ENCODE measurements around the gene NFX1. TPM values are rescaled to one million over a fixed set of nuclear protein-coding genes. Genes with fewer than 3 reads are reported as not detected.

The NFX1 gene
- total and polyA plus RNA-seq, 10 of the 15 experiments (the other 5 are each of a cell fraction or from before 2014, with no cell fraction given): 11.9 to 45.1 (median 36.1) TPM

- TF ChIP-seq ELK1 (IDR thresholded peaks at IDR 0.05; ENCODE audit: low read depth, low read length): no peak
- TF ChIP-seq IKZF1 (conservative IDR thresholded peaks at IDR 0.05): no peak
- no peak for TF ChIP-seq E2F4 (IDR thresholded peaks at IDR 0.05; ENCODE audit: low read depth, low read length)
- TF ChIP-seq BCL11A (IDR thresholded peaks at IDR 0.05; ENCODE audit: low read depth, low read length): no peak
Observed at GRCh38 chr9:33350310-33350709, 60.0 kb downstream of the NFX1 start (continued).

- SMC1A ChIA-PET (ENCODE audit: uncharacterized antibody, unreplicated experiment): interaction anchor here (1.0 kb wide), 1 partner anchor 79 kb away, joined by 3 read pairs; no protein-coding TSS in a partner anchor
- FAIRE-seq (no peak), DNase-seq (ENCODE audit: low read depth, low spot score) (no peak), ATAC-seq (no peak)
- TF ChIP-seq POLR2A (IDR thresholded peaks at IDR 0.05; ENCODE audit: low read depth, low read length) (peak; percentile 53), ZNF207 (IDR thresholded peaks at IDR 0.05; ENCODE audit: borderline replicate concordance) (no peak)
- CTCF ChIA-PET: interaction anchor here (1.4 to 1.9 kb wide), 2 partner anchors 9 to 23 kb away, joined by 3 to 4 read pairs; no protein-coding TSS in a partner anchor
- no peaks in the 10 kb centered on the region for H3K4me1 ChIP-seq (ENCODE audit: control insufficient read depth, insufficient read depth, low read length)
- POLR2A ChIA-PET: no interaction called here
- intact Hi-C loops (cut with micrococcal nuclease; ENCODE audit: unreplicated experiment) (no loop called here), in situ Hi-C loops (cut with MboI) (no loop called here)
- H4K20me1 ChIP-seq (ENCODE audit: control insufficient read depth, insufficient read depth): no peaks in the 10 kb centered on the region
- no peak overlapping the region for H3K9ac ChIP-seq (ENCODE audit: control insufficient read depth, insufficient read depth, low read length)
- H3K36me3 ChIP-seq (ENCODE audit: control insufficient read depth in 2 of 2, insufficient read depth in 2 of 2, low read length in 1 of 2): peaks cover 4 to 14% of the 10 kb centered on the region in 2 experiments
- no peaks in the 10 kb centered on the region for H3K9me3 ChIP-seq (replicated peaks; ENCODE audit: control insufficient read depth, insufficient read depth, low read length)
- no TSS peak for BruUV-seq (replicated peaks)
- no peak overlapping the region for H3K4me2 ChIP-seq (ENCODE audit: control insufficient read depth, insufficient read depth)
- RAD21 ChIA-PET (ENCODE audit: unreplicated experiment): no interaction called here
- H3K27ac ChIP-seq (ENCODE audit: control insufficient read depth, insufficient read depth): no peak overlapping the region
- no peak overlapping the region for H3K4me3 ChIP-seq
- H2AFZ ChIP-seq (ENCODE audit: control insufficient read depth, low read depth, low read length): no peak overlapping the region
- H3K79me2 ChIP-seq (ENCODE audit: control insufficient read depth, insufficient read depth, low read length): no peaks in the 10 kb centered on the region
- no peaks in the 10 kb centered on the region for H3K27me3 ChIP-seq (replicated peaks in 1 of 2; ENCODE audit: control insufficient read depth in 2 of 2, insufficient read depth in 2 of 2, low read length in 1 of 2)
- WGBS (ENCODE audit: insufficient coverage, insufficient replicate concordance, low lambda C conversion rate, missing lambda C conversion rate): 86% methylated on average over 4 of the region's 4 CpGs
Observed at GRCh38 chr9:33351547-33351946, 61.2 kb downstream of the NFX1 start.

Data from GM12878 (cell line).